ENCODE data around the gene ARID4B.
"Not testable (repeated sequence)": the region's sequence is repeated elsewhere in the genome, so short reads cannot be mapped to it uniquely, and the experiment has no call there.

ARID4B gene

DNA sequence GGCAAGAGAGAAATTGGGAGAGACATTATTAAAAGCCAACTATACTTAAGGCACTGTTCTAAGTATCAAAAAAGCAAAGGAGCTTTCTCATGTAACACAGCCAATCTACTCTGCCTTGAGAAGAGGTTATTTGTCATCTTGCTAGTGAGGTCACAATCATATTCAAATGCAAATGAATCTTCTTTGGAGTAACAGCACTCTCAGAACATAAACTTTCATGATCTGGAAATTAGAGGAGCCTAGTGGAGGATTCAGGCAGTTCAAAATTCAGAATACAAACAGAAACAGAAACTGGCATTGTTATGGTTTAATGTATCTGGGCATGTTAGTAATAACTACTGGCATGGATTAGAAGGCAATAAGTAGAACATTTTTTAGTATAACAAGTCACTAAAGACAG, 57.4 kb downstream of the ARID4B start:
- no peak for DNase-seq (ENCODE audit: low read depth in 2 of 2, low spot score in 1 of 2)

DNA sequence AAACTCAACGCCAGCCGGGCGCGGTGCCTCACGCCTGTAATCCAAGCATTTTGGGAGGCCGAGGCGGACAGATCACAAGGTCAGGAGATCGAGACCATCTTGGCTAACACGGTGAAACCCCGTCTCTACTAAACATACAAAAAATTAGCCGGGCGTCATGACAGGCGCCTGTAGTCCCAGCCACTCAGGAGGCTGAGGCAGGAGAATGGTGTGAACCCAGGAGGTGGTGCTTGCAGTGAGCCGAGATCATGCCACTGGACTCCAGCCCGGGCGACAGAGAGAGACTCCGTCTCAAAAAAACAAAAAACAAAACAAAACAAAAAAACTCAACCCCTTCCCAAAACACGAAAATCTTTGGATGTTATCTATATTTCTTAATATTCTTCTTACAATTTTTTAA, 58.0 kb downstream of the ARID4B start:
- DNase-seq (ENCODE audit: low read depth in 2 of 2, low spot score in 1 of 2) = not testable (repeated sequence)

DNA sequence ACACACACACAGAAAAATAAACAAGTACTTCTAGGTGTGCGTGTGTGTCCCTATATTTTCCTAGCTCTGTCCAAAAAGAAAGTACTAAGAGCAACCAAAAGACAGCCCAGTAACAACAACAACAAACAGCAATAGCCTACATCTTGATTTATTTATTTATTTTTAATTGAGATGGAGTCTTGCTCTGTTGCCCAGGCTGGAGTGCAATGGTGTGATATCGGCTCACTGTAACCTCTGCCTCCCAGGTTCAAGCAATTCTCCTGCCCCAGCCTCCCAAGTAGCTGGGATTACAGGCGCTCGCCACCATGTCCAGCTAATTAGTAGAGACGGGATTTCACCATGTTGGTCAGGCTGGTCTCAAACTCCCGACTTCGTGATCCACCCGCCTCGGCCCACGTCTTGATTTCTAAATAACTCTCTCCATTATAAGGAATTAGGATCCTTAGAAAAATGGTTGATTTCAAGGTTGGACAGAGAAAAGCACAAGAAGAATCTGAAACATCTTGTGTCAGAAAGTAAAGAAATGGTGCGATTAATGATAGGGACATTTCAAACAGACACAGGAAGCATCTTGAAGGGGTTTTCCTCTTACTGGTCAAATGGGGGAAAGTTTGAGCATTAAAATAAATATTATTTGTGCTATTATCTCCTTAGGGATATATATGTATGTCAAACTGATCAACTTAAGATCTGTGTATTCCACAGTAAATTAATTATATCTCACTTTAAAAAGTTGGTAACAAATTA, 59.4 kb downstream of the ARID4B start:
- no peak for DNase-seq (ENCODE audit: low read depth in 2 of 2, low spot score in 1 of 2)

GRCh38 chr1:235266967-235267366, 61.0 kb downstream of the ARID4B start:
- no peak for DNase-seq (ENCODE audit: low read depth in 2 of 2, low spot score in 1 of 2)

GRCh38 chr1:235266325-235266724, 61.7 kb downstream of the ARID4B start:
- DNase-seq (ENCODE audit: low read depth in 2 of 2, low spot score in 1 of 2) = no peak

DNA sequence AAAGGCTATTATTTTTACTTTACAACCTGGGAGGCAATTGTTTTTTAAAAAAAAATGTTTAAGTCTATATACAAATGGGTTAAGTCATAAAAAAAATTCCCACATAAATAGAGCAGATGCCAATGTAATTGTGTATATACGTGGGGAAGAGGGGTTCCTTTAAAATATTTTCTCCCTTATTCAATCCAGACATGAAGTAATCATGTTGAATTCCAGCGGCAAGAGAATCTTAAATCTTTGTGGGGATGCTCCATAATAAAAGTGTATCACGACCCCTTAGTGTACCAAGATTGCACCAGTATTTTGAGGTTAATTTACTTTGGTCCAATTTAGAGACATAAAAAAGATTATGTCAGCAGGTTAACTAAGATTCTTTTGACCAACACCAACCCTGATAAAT, 62.1 kb downstream of the ARID4B start:
- no peak for DNase-seq (ENCODE audit: low read depth in 2 of 2, low spot score in 1 of 2)

DNA sequence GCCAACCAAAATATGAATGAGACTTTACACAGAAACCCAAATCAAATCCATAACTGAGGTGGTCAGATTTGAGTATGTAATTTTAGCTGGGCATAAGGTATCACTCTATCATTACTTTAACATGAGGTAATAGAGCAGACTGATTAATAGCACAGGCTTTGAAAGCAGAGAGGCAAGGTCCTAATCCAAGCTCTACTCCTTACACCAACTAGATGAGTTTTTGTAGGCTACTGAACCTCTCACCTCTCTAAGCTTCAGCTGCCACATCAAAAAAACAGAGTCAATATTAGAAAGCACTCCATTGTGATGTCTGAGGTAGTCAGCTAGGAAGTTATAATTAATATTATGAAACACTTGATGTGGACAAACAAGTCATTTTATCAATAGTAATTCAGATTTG, 63.7 kb downstream of the ARID4B start:
- no peak for DNase-seq (ENCODE audit: low read depth in 2 of 2, low spot score in 1 of 2)

- DNase-seq (ENCODE audit: low read depth in 2 of 2, low spot score in 1 of 2) = no peak
Measured at GRCh38 chr1:235262539-235262938, 65.4 kb downstream of the ARID4B start.

- no peak for DNase-seq (ENCODE audit: low read depth in 2 of 2, low spot score in 1 of 2)
Measured at GRCh38 chr1:235261243-235261642, 66.7 kb downstream of the ARID4B start.

DNA sequence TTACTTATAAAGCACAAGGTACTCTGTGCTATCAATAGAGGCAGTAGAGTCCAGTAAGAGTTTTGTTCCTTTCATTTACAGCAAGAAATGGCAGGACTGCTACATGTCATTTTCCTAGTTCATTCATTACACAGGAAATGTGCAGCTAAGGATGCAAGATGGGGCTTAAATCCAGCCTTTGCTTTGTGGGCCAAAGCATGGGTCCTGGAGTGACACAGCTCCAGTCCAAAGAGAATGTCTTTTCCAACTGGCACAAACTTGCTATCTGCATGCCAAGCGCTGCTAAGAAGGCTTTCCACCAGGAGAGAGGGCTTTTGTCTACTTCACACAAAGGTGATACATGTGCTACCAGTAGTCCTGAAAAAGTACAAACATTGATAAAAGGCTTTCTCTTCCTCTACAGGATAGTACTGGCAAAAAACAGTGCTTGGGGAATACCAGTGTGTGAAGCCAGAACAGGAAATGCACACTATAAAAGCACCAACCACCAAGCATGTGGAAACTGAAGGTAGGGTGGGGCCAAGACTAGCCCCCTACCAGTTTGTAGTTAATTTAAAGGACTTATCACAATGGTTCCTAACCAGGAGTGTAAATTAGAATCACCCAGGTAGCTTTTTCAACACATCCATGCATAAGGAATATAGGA, 68.7 kb downstream of the ARID4B start:
- DNase-seq (ENCODE audit: low read depth in 2 of 2, low spot score in 1 of 2) = no peak

DNA sequence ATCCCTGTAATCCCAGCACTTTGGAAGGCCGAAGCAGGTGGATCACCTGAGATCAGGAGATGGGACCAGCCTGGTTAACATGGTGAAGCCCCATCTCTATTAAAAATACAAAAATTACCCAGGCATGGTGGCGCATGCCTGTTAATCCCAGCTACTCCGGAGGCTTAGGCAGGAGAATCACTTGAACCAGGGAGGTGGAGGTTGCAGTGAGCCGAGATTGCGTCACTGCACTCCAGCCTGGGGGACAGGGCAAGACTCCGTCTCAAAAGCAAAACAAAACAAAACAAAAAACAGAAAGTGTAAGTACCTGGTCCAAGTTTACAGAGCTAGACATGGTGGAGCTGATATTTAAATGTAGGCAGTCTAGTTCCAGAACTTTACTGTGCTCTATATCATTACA, 69.9 kb downstream of the ARID4B start:
- not testable (repeated sequence) for DNase-seq (ENCODE audit: low read depth in 2 of 2, low spot score in 1 of 2)

- DNase-seq (ENCODE audit: low read depth in 2 of 2, low spot score in 1 of 2) = no peak
Measured at GRCh38 chr1:235254721-235255120, 73.3 kb downstream of the ARID4B start.

GRCh38 chr1:235253219-235253962, 74.6 kb downstream of the ARID4B start:
- peak; percentile 17 to 20 for DNase-seq (ENCODE audit: low read depth in 2 of 2, low spot score in 1 of 2)

DNA sequence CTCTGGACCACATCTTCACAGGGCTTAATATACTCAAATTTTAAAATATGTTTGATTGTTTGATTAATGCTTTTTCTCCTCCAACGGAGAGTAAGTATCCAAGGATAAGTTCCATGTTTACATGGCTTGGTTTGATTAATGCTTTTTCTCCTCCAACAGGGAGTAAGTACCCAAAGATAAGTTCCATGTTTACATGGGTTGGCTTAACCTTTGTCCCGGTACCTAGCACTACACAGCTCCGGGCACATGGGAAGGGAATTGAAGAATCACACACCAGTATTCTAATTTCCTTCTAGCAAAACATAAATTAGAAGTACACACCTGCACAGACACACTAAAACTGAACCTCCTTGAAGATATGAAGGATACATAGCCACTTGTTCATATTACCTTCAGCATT, 77.5 kb downstream of the ARID4B start:
- no peak for DNase-seq (ENCODE audit: low read depth in 2 of 2, low spot score in 1 of 2)

GRCh38 chr1:235246022-235246948, 81.7 kb downstream of the ARID4B start:
- DNase-seq (ENCODE audit: low read depth in 2 of 2, low spot score in 1 of 2) = no peak

DNA sequence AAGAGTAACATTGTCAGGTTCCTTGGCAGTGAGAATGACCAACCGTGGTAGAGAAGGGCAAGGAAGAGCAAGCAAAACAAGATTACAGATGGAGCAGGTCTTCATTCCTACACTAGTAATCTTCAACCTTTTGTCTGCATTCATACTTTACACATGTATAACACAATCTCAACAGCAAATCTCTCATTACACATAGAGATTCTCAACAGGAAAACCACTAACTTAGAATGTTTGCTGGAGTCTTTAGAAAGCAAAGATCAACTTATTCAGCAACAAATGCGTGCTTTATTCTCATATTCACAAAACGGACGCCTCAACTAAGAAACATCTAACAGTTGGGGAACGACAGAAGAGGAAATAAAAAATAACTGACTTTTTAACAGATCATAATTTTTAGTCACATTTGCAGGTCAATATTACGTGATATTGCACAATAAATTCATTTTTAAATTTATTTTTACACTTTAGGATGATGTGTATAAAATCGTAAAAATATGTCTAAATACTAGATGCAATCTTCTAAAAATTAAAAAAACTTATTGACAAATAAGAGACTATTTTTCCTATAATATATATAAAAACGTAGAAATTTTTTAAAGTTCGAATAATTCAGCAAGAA, 82.9 kb downstream of the ARID4B start:
- no peak for DNase-seq (ENCODE audit: low read depth in 2 of 2, low spot score in 1 of 2)

- no peak for DNase-seq (ENCODE audit: low read depth in 2 of 2, low spot score in 1 of 2)
Measured at GRCh38 chr1:235240960-235241359, 87.0 kb downstream of the ARID4B start.

DNA sequence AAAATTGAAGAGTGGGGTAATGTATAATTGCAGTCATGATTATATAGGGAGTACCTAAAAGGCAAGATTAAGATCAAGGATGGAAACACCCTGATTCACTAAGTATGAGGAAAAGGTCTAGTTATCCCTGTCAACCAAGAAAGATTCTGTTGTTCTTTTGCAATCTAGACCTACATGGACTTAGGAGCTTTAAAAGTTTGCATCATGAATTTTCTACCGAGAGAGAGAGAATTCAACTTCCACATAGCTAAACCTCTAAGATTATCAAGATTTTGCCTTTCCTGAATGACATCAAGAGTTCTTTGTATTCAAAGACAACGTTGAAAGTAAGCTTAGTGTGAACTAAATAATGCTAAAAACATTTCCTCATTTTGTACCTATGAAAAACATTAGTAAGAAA, 88.1 kb downstream of the ARID4B start:
- no peak for DNase-seq (ENCODE audit: low read depth in 2 of 2, low spot score in 1 of 2)

- no peak for DNase-seq (ENCODE audit: low read depth in 2 of 2, low spot score in 1 of 2)
Measured at GRCh38 chr1:235238558-235238957, 89.4 kb downstream of the ARID4B start.

- DNase-seq (ENCODE audit: low read depth in 2 of 2, low spot score in 1 of 2) = no peak
Measured at GRCh38 chr1:235236128-235236527, 91.9 kb downstream of the ARID4B start.

GRCh38 chr1:235229868-235230267, 98.1 kb downstream of the ARID4B start:
- DNase-seq (ENCODE audit: low read depth in 2 of 2, low spot score in 1 of 2) = no peak

Measured in stimulated activated CD8-positive, alpha-beta memory T cell treated with anti-CD3 and anti-CD28 coated beads, Interleukin-4, amount 100 ng/mL, for 4 hours (primary cell).